ENCODE data around the gene NHERF2.

Gene NHERF2

GRCh38 chr16:2063861-2064260 is 37.2 kb downstream of the NHERF2 start:
- no peak for DNase-seq

- DNase-seq: no peak
Observed at GRCh38 chr16:2064368-2064945, 37.8 kb downstream of the NHERF2 start.

- DNase-seq: no peak
Observed at GRCh38 chr16:2066139-2066538, 39.4 kb downstream of the NHERF2 start.

- DNase-seq: no peak
Observed at GRCh38 chr16:2070576-2071453, 44.1 kb downstream of the NHERF2 start.

GRCh38 chr16:2071454-2072202 is 44.9 kb downstream of the NHERF2 start:
- DNase-seq: no peak

- DNase-seq: no peak
Observed at GRCh38 chr16:2072926-2073325, 46.2 kb downstream of the NHERF2 start.

GRCh38 chr16:2074071-2074470 is 47.4 kb downstream of the NHERF2 start:
- DNase-seq: no peak

- DNase-seq: no peak
Observed at GRCh38 chr16:2075631-2076030, 48.9 kb downstream of the NHERF2 start.

GRCh38 chr16:2076072-2076865 is 49.6 kb downstream of the NHERF2 start:
- DNase-seq: no peak

- no peak for DNase-seq
Observed at GRCh38 chr16:2077016-2077415, 50.3 kb downstream of the NHERF2 start.

GRCh38 chr16:2077696-2078095 is 51.0 kb downstream of the NHERF2 start:
- DNase-seq: no peak

- DNase-seq: no peak
Observed at GRCh38 chr16:2078096-2078495, 51.4 kb downstream of the NHERF2 start.

- DNase-seq: no peak
Observed at GRCh38 chr16:2078691-2079090, 52.0 kb downstream of the NHERF2 start.

- no peak for DNase-seq
Observed at GRCh38 chr16:2079311-2079800, 52.7 kb downstream of the NHERF2 start.

GRCh38 chr16:2079991-2080390 is 53.3 kb downstream of the NHERF2 start:
- no peak for DNase-seq

GRCh38 chr16:2081201-2082084 is 54.7 kb downstream of the NHERF2 start:
- DNase-seq: no peak

GRCh38 chr16:2082171-2082982 is 55.7 kb downstream of the NHERF2 start:
- DNase-seq: no peak

GRCh38 chr16:2082983-2083364 is 56.3 kb downstream of the NHERF2 start:
- DNase-seq: no peak

- no peak for DNase-seq
Observed at GRCh38 chr16:2083409-2083808, 56.7 kb downstream of the NHERF2 start.

- no peak for DNase-seq
Observed at GRCh38 chr16:2083876-2084780, 57.4 kb downstream of the NHERF2 start.
